IgD-negative memory B cell (primary cell): Measurements from ENCODE around the gene ASCL2. TPM values are rescaled to one million over a fixed set of nuclear protein-coding genes. Genes with fewer than 3 reads are reported as not detected.

Source experiments
- H3K27ac Mint-ChIP-seq, 3 donors: one replicate each; pipeline ENCODE4 v1.8.0; 2020 to 2022; ENCODE audit warnings: mild to moderate bottlenecking in 3 of 3, mixed read lengths in 3 of 3, moderate library complexity in 1 of 3
- H3K27me3 Mint-ChIP-seq: one replicate; pipeline ENCODE4 v1.8.0; 2021; ENCODE audit warnings: mixed read lengths
- H3K36me3 Mint-ChIP-seq: one replicate; pipeline ENCODE4 v1.8.0; 2020; ENCODE audit warnings: mild to moderate bottlenecking, mixed read lengths
- H3K4me1 Mint-ChIP-seq, 3 donors: one replicate each; pipeline ENCODE4 v1.8.0; 2020 to 2022; ENCODE audit warnings: mixed read lengths in 3 of 3, mild to moderate bottlenecking in 1 of 3
- H3K4me3 Mint-ChIP-seq, 4 donors: one replicate each; pipeline ENCODE4 v1.8.0; 2020 to 2022; ENCODE audit warnings: mild to moderate bottlenecking in 4 of 4, mixed read lengths in 4 of 4, moderate library complexity in 3 of 4
- H3K9me3 Mint-ChIP-seq, 3 donors: one replicate each; pipeline ENCODE4 v1.8.0; 2020 to 2021; ENCODE audit warnings: mixed read lengths in 3 of 3, mild to moderate bottlenecking in 1 of 3
- polyA plus RNA-seq: library from polyadenylated mRNA; unstranded; fragments of 300-500 nt; fragmentation: Illumina TruSeq; gene quantifications from one replicate; pipeline ENCODE4 v1.2.3, GENCODE V29; 2021

The ASCL2 gene, protein sequence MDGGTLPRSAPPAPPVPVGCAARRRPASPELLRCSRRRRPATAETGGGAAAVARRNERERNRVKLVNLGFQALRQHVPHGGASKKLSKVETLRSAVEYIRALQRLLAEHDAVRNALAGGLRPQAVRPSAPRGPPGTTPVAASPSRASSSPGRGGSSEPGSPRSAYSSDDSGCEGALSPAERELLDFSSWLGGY
- polyA plus RNA-seq: 5.0 TPM

DNA sequence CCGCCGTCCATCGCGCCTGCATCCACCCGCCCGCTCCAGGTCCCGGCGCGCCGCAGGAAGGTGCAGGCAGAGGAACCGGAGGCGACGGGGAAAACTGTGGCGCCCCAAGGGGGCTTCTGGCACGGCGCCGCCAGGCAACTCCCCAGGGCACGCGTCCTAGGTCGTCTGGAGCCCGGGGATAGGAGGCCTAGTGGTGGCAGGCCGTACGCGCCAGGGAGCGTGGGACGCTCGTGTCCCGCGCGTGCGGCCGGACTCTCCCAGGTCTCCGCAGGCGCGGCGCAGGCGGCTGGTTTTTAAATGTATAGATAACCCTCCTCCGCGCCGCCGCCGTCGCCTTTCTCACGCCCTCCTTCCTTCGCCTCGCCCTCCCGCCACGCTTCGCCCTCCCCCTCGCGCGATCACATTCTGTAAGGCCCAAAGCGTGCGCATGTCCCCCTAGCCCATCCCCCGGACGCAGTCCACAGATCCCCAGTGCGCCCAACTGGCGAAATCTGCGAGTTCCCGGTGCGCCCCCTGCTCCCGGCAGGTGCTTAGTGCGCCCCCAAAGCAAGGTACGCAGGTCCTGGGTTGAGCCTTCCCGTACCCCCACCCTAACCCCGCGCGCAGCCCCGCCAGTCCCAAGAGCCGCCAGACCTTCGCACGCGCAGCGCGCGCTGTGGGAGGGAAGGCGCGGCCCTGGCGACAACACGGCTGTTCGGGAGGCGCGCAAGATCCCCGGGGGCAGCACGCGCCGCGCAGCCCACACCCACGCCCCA, at the start of gene ASCL2:
Gene ASCL2 (minus strand): TSS at position 267 of the 755 bp plus-strand sequence. CDS start 256 bp downstream, at position 11.
- H3K36me3 Mint-ChIP-seq: peaks cover 1% of the 10 kb centered on the region
- peak within 1 kb of the TSS in 1 of 3 donors; percentile 74 for H3K27ac Mint-ChIP-seq
- H3K4me1 Mint-ChIP-seq: peaks cover 17 to 19% (median 19%) of the 10 kb centered on the region in 3 donors
- peaks cover 7% of the 10 kb centered on the region for H3K27me3 Mint-ChIP-seq
- peak within 1 kb of the TSS; percentile 74 to 91 (median 82) for H3K4me3 Mint-ChIP-seq
- no peaks in the 10 kb centered on the region for H3K9me3 Mint-ChIP-seq

DNA sequence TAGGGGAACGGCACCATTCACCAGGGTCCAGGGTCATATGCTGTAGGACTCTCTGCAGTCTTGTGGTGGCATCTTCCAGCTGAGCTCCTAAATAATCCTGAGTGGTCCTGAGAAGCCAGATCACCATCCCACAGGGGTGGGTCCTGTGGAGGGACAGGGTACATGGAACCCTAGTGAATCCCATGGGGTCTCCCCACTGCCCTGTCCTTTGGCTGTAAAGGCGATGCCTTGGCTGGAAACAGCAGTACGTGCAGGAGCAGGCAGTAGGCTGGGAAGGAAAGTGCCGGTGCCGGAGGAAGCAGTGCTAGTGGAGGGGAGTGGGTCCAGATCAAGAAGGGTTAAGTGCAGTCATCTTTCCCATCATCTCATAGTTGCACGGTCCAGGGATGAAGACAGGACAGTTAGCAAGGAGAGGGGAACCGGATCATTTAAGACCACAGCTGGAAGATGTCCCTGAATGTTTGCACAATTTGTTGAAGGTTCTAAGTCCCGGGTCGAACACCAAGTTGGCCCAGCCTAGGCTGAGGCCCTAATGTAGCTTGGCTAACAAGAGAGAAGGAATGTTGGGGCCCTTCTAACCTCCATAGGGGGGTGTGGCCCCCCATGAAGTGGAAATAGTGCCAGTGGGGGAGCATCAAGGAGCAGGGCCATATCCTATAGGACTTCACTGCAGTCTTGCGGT, 49.5 kb upstream of the ASCL2 start:
- no peak overlapping the region for H3K4me3 Mint-ChIP-seq
- peaks cover 4 to 13% (median 8%) of the 10 kb centered on the region in 3 donors for H3K9me3 Mint-ChIP-seq
- no peaks in the 10 kb centered on the region for H3K4me1 Mint-ChIP-seq
- no peak overlapping the region for H3K27ac Mint-ChIP-seq
- peaks cover 5% of the 10 kb centered on the region for H3K36me3 Mint-ChIP-seq
- peaks cover 4% of the 10 kb centered on the region for H3K27me3 Mint-ChIP-seq

DNA sequence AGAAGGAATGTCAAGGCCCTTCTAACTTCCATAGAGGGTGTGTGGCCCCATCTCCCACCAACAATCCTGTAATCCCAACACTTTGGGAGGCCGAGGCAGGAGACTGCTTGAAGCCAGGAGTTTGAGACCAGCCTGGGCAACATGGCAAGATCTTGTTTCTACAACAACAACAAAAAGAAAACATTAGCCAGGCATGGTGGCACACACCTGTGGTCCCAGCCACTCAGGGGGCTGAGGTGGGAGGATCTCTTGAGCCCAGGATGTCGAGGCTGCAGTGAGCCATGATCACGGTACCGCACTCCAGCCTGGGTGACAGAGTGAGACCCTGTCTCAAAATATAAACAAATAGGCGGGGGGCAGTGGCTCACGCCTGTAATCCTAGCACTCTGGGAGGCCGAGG, 48.3 kb upstream of the ASCL2 start:
- Mint-ChIP-seq H3K4me1 (no peaks in the 10 kb centered on the region), H3K36me3 (peaks cover 5% of the 10 kb centered on the region), H3K4me3 (no peak overlapping the region), H3K27ac (no peak overlapping the region), H3K9me3 (peaks cover 4 to 13% (median 8%) of the 10 kb centered on the region in 3 donors), H3K27me3 (peaks cover 4% of the 10 kb centered on the region)

- peaks cover 4% of the 10 kb centered on the region for H3K27me3 Mint-ChIP-seq
- peaks cover 5% of the 10 kb centered on the region for H3K36me3 Mint-ChIP-seq
- peaks cover 4 to 9% (median 8%) of the 10 kb centered on the region in 3 donors for H3K9me3 Mint-ChIP-seq
- H3K4me3 Mint-ChIP-seq: no peak overlapping the region
- H3K4me1 Mint-ChIP-seq: no peaks in the 10 kb centered on the region
- no peak overlapping the region for H3K27ac Mint-ChIP-seq
These were observed 47.7 kb upstream of the ASCL2 start for GRCh38 chr11:2318123-2318522.

DNA sequence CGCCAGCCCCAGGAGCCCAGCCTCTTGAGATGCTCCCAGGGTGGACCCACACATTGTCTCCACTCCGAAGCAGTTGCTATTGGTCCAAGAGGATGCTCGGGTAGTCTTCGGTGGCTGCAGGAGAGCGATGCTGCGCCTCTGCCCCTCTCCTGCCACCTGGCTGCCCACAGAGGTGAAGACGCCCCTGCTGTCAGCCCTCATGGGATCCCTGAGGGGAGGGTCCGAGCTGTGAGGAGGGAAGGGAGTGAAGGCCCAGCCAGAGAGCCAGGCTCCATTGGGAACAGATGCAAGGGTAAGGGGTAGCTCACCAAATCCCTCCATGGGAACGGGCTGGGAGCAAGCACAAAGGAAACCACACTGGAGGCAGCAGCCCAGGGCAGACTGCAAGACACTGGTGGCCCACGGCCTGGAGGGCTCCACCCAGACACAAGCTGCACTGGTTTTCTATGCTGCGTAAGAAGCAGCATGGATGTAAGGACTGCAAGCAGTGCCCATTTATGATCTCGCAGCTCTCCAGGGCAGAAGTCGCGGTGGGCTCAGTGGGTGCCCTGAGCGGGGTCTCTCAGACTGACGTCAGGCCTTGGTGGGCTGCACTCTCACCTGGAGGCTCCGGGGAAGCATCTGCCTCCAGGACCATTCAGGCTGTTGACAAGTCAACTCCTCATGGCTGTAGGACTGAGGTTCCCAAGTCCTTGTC, 47.1 kb upstream of the ASCL2 start:
- H3K27ac Mint-ChIP-seq: no peak overlapping the region
- peak overlapping the region in 1 of 4 donors; percentile 45 for H3K4me3 Mint-ChIP-seq
- peaks cover under 1% of the 10 kb centered on the region for H3K27me3 Mint-ChIP-seq
- H3K36me3 Mint-ChIP-seq: peaks cover 5% of the 10 kb centered on the region
- no peaks in the 10 kb centered on the region for H3K4me1 Mint-ChIP-seq
- H3K9me3 Mint-ChIP-seq: peaks cover 0 to 5% (median 4%) of the 10 kb centered on the region in 3 donors

DNA sequence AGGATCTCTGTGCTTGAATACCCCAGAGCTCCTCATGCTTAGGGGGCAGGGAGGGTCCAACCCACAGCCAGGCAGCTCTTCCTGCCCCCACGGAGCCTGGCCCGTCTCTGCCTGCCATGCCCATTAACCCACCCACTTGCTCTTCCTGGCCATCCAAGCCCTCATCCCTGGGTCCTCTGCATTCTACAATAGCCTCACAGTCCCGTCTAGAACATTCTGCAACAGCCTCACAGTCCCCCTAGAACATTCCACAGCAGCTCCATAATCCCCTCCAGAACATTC, 46.5 kb upstream of the ASCL2 start:
- H3K27ac Mint-ChIP-seq: no peak overlapping the region
- H3K4me3 Mint-ChIP-seq: peak overlapping the region in 1 of 4 donors; percentile 45
- H3K27me3 Mint-ChIP-seq: no peaks in the 10 kb centered on the region
- peaks cover 0 to 4% (median under 1%) of the 10 kb centered on the region in 3 donors for H3K9me3 Mint-ChIP-seq
- peaks cover 5% of the 10 kb centered on the region for H3K36me3 Mint-ChIP-seq
- no peaks in the 10 kb centered on the region for H3K4me1 Mint-ChIP-seq

- Mint-ChIP-seq H3K9me3 (no peaks in the 10 kb centered on the region), H3K27ac (no peak overlapping the region), H3K4me3 (no peak overlapping the region), H3K27me3 (no peaks in the 10 kb centered on the region), H3K4me1 (peaks cover 0 to under 1% (median 0%) of the 10 kb centered on the region in 3 donors), H3K36me3 (peaks cover 5% of the 10 kb centered on the region)
These were observed 46.0 kb upstream of the ASCL2 start for GRCh38 chr11:2316169-2316962.

GRCh38 chr11:2315395-2316168, 45.2 kb upstream of the ASCL2 start:
- H3K27me3 Mint-ChIP-seq: no peaks in the 10 kb centered on the region
- no peak overlapping the region for H3K4me3 Mint-ChIP-seq
- H3K4me1 Mint-ChIP-seq: peaks cover 0 to 2% (median 0%) of the 10 kb centered on the region in 3 donors
- no peak overlapping the region for H3K27ac Mint-ChIP-seq
- no peaks in the 10 kb centered on the region for H3K9me3 Mint-ChIP-seq
- H3K36me3 Mint-ChIP-seq: peaks cover 5% of the 10 kb centered on the region

DNA sequence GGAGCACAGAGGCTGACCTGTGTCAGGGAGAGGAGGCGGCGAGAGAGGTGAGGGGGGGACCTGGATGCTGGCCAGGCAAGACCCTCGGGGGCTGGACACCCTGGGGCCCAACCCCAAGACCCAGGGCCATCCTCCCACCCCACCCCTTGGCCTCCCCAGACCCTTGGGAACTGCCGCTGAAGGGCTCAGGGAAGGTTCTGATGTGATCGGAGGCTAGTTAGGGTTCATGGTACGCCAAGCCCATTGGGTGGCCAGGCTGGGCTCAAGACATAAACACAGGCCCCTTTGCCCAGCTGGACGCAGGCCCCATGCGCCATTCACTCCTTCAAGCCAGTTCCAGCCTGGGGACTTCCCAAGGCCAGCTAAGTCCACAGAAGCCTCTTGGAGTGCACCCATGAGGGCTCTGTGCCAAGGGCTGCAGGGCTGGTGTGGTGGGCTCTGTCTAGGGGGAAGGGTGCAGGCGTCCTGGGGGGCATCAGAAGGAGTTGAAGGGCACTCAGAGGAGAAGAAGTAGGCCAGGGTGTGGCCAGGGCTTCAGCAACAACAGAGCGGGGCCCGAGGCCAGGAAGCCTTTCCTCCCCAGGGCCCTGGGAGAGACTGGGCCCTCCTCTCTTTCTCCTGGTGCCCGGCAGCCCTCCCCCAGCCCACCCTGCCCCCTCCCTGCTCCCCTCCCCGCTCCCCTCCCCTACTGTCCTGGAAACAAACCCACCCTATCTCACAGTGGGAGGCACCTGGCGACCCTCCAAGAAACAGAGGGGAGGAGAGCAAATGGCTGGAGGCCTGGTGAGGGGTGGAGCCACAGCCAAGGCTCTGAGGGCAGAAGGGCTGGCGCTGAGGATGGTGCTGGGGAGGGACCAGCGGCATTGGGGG, 44.4 kb upstream of the ASCL2 start:
- Mint-ChIP-seq H3K36me3 (peaks cover 5% of the 10 kb centered on the region), H3K27me3 (no peaks in the 10 kb centered on the region), H3K27ac (no peak overlapping the region), H3K9me3 (no peaks in the 10 kb centered on the region), H3K4me1 (peaks cover 0 to 2% (median 0%) of the 10 kb centered on the region in 3 donors), H3K4me3 (no peak overlapping the region)

GRCh38 chr11:2314136-2314524, 43.7 kb upstream of the ASCL2 start:
- H3K27ac Mint-ChIP-seq: no peak overlapping the region
- H3K36me3 Mint-ChIP-seq: peaks cover 5% of the 10 kb centered on the region
- peaks cover 0 to 2% (median 0%) of the 10 kb centered on the region in 3 donors for H3K4me1 Mint-ChIP-seq
- no peak overlapping the region for H3K4me3 Mint-ChIP-seq
- no peaks in the 10 kb centered on the region for H3K27me3 Mint-ChIP-seq
- no peaks in the 10 kb centered on the region for H3K9me3 Mint-ChIP-seq

- Mint-ChIP-seq H3K4me3 (no peak overlapping the region), H3K27ac (no peak overlapping the region), H3K36me3 (peaks cover 5% of the 10 kb centered on the region), H3K27me3 (no peaks in the 10 kb centered on the region), H3K4me1 (peaks cover 0 to 2% (median 0%) of the 10 kb centered on the region in 3 donors), H3K9me3 (no peaks in the 10 kb centered on the region)
These were observed 42.9 kb upstream of the ASCL2 start for GRCh38 chr11:2313051-2313951.

DNA sequence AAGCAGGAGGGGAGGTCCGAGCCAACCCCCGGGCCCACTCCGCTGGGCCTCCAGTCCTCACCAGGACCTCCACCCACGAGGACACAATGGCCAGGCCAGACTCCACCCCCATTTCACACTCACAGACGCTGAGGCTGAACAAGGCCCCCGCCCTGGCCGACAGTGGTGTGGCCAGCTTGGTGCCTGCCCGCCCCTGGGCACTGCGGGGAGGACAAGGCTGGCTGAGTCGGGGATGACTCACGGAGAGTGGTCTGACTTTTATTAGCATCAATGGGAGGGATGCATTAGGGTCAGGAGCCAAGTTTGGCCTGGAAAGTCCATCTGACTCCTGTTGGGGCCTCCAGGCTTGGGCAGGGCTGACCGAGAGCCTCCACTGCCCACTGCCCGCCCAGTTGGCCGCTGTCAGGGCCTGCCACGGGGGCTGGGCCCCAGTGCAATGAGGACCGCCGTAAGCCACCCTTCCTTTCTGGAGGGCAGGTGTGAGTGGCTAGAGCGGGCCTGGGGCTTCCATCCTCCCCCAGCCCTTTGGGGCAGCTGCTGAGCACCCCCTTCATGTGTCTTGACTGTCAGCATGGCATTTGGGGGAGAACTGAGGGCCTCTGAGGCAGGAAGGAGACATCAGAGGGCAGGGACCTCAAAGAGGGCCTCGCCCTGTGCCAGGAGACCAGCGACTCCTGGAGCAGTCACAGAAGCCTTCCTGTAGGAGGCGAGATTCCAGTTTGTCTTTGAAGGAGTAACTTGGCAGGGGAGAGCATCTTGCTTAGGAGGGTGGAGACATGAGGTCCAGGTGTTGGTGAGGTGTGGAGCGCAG, 42.0 kb upstream of the ASCL2 start:
- Mint-ChIP-seq H3K9me3 (no peaks in the 10 kb centered on the region), H3K4me3 (no peak overlapping the region)

More for the DNA sequence above, 42.0 kb upstream of the ASCL2 start:
- Mint-ChIP-seq H3K27me3 (no peaks in the 10 kb centered on the region), H3K27ac (no peak overlapping the region), H3K4me1 (peaks cover 0 to 2% (median 0%) of the 10 kb centered on the region in 3 donors), H3K36me3 (peaks cover 5% of the 10 kb centered on the region)
